ENCODE data around the gene OR7C2.

The OR7C2 gene

GRCh38 chr19:14979476-14980255 lies 38.4 kb downstream of the OR7C2 start, which contains the start of gene SLC1A6:
TSS of gene SLC1A6 (minus strand) at chr19:14979864. CDS start at chr19:14972910, 6,954 bp downstream.
- no peak for DNase-seq

GRCh38 chr19:14985133-14985532 lies 43.8 kb downstream of the OR7C2 start:
- no peak for DNase-seq
